Tibial nerve (tissue), 4 donors: Measurements from ENCODE around the gene PSMB8. TPM values are rescaled to one million over a fixed set of nuclear protein-coding genes. Genes with fewer than 3 reads are reported as not detected.

Source experiments
- DNase-seq, 2 donors: peaks; one replicate each; pipeline ENCODE4 v3.0.0-alpha.2; 2019; ENCODE audit warnings: low spot score in 2 of 2
- H3K27ac ChIP-seq, 4 donors: fragments of 200-600 bp; sonication (generic) in 3 of 4; one replicate each; pipeline ENCODE4 v1.5.1; 2017 to 2019; ENCODE audit warnings: mild to moderate bottlenecking in 1 of 4
- H3K27me3 ChIP-seq, 2 donors: fragments of 200-600 bp; sonication (generic) in 1 of 2; one replicate each; pipeline versions ENCODE4 v1.5.1 to v1.6.0; 2017 to 2019
- H3K36me3 ChIP-seq, 3 donors: fragments of 200-600 bp; sonication (generic); one replicate each; pipeline ENCODE4 v1.5.1; 2018 to 2019
- H3K4me1 ChIP-seq, 4 donors: fragments of 200-600 bp; sonication (generic) in 3 of 4; one replicate each; pipeline ENCODE4 v1.5.1; 2017 to 2019
- H3K4me3 ChIP-seq, 4 donors: fragments of 200-600 bp; sonication (generic) in 3 of 4; one replicate each; pipeline ENCODE4 v1.5.1; 2017 to 2019; ENCODE audit warnings: mild to moderate bottlenecking in 1 of 4, moderate library complexity in 1 of 4
- H3K9me3 ChIP-seq, 4 donors: fragments of 200-600 bp; sonication (generic) in 3 of 4; one replicate each; pipeline ENCODE4 v1.5.1; 2017 to 2019
- CTCF ChIP-seq, 5 experiments: fragments of 200-600 bp in 3 of 5; fragments of 450-650 bp in 2 of 5; sonication (generic) in 3 of 5; IDR thresholded peaks; one replicate each; pipeline ENCODE4 v1.5.1; 2016 to 2019; ENCODE audit warnings: antibody characterized with exemption in 5 of 5, mild to moderate bottlenecking in 3 of 5, moderate library complexity in 2 of 5
- EP300 ChIP-seq, 2 donors: sonication (generic); formaldehyde crosslinking; IDR thresholded peaks; one replicate each; pipeline ENCODE4 v1.6.1; 2017; ENCODE audit warnings: antibody characterized with exemption in 2 of 2, mild to moderate bottlenecking in 1 of 2
- POLR2A ChIP-seq, 2 donors: fragments of 450-650 bp; IDR thresholded peaks; one replicate each; pipeline ENCODE4 v1.6.1; 2017; ENCODE audit warnings: antibody characterized with exemption in 2 of 2, mild to moderate bottlenecking in 2 of 2, moderate library complexity in 2 of 2
- WGBS, 2 donors: methylation state at CpG; one replicate each; pipeline ENCODE4 v1.1.5; 2018; 5-methylcytosine and 5-hydroxymethylcytosine counted together
- total RNA-seq, 4 donors: library from RNA; depleted of rRNA; stranded (reverse); fragments of >200 nt; gene quantifications; one replicate each; pipeline ENCODE4 v1.1.0, GENCODE V29; 2016

Gene PSMB8
- total RNA-seq, 4 donors from 2014 or later: 16.3 to 39.0 (median 28.4) TPM

DNA sequence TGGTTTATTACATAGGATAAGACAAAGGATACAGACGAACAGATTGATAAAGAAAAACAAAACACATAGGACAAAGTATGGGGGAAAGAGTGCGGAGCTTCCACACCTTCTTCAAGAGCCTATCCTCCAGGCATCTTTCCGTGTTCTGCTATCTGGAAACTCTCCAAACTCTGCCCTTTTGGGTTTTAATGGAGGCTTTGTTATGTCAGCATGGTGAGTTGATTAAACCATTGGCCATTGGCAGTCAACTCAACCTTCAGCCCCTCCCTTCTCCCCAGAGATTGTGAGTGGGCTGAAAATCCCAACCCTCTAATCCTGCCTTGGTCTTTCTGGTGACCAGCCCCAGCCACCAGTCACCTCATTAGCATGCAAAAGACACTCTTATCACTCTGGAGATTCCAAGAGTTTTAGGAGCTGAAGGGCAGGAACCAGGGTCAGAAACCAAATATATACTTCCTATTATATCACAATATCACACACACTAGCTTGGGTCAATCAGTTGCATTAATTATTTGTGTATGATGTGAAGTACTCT is 50.9 kb downstream of the PSMB8 start:
- H3K4me1 ChIP-seq: peaks cover 0 to 12% (median 0%) of the 10 kb centered on the region in 4 donors
- no peak overlapping the region for H3K4me3 ChIP-seq
- 48 to 61% methylated on average over 3 of the region's 3 CpGs for WGBS, 2 donors
- no peak overlapping the region for H3K27ac ChIP-seq
- TF ChIP-seq EP300 (IDR thresholded peaks at IDR 0.05) (no peak), CTCF (IDR thresholded peaks at IDR 0.05) (no peak), POLR2A (IDR thresholded peaks at IDR 0.05) (no peak)
- no peak for DNase-seq
- no peaks in the 10 kb centered on the region for H3K9me3 ChIP-seq
- peaks cover 0 to 48% of the 10 kb centered on the region in 2 donors for H3K27me3 ChIP-seq
- no peaks in the 10 kb centered on the region for H3K36me3 ChIP-seq

Other genes with a start within 250 kb of the PSMB8 start
- 10 to 100 TPM in 1 of 4 donors, 1 to 10 TPM in 2, under 1 TPM in 1; 0.30 to 17.2 (median 9.2) TPM for gene HLA-DQA1, start 206.6 kb downstream of the PSMB8 start, total RNA-seq
- gene HLA-DQB1, start 177.4 kb downstream of the PSMB8 start, total RNA-seq: 10 to 100 TPM in 1 of 4 donors, 1 to 10 TPM in 2, under 1 TPM in 1; 0.90 to 12.0 (median 3.0) TPM
- gene HLA-DQA2, start 102.7 kb downstream of the PSMB8 start, total RNA-seq: 1 to 10 TPM in 1 of 4 donors, under 1 TPM in 2, not detected in 1; 0.63 to 1.8 (median 0.98) TPM
- 1 to 10 TPM in 3 of 4 donors, not detected in 1; 1.5 to 3.5 (median 2.0) TPM for gene HLA-DQB2, start 80.5 kb downstream of the PSMB8 start, total RNA-seq
- 1 to 10 TPM in 2 of 4 donors, not detected in 2; 2.1 to 3.5 TPM for gene HLA-DOB, start 27.0 kb downstream of the PSMB8 start, total RNA-seq
- gene TAP2, start 5.3 kb downstream of the PSMB8 start, total RNA-seq: 10 to 100 TPM; 14.1 to 21.9 (median 19.8) TPM
- 10 to 100 TPM; 27.2 to 45.9 (median 34.4) TPM for gene TAP1, start 9.7 kb upstream of the PSMB8 start, total RNA-seq
- 10 to 100 TPM; 18.4 to 34.3 (median 20.0) TPM for gene PSMB9, start 10.1 kb upstream of the PSMB8 start, total RNA-seq
- 10 to 100 TPM; 15.7 to 85.0 (median 25.5) TPM for gene HLA-DMB, start 97.0 kb upstream of the PSMB8 start, total RNA-seq
- gene HLA-DMA, start 109.0 kb upstream of the PSMB8 start, total RNA-seq: 10 to 100 TPM; 28.8 to 85.2 (median 34.9) TPM
- gene BRD2, start 124.5 kb upstream of the PSMB8 start, total RNA-seq: 100 to 1,000 TPM; 130 to 150 (median 136) TPM
- gene HLA-DOA, start 165.5 kb upstream of the PSMB8 start, total RNA-seq: 10 to 100 TPM in 1 of 4 donors, 1 to 10 TPM in 3; 3.0 to 17.7 (median 8.4) TPM
- 100 to 1,000 TPM in 2 of 4 donors, 10 to 100 TPM in 2; 39.8 to 179 (median 109) TPM for gene HLA-DPA1, start 229.6 kb upstream of the PSMB8 start, total RNA-seq
- 100 to 1,000 TPM in 1 of 4 donors, 10 to 100 TPM in 3; 56.5 to 121 (median 76.4) TPM for gene HLA-DPB1, start 231.9 kb upstream of the PSMB8 start, total RNA-seq